H1 (cell line): Measurements from ENCODE around the gene RAP2B. TPM values are rescaled to one million over a fixed set of nuclear protein-coding genes. Genes with fewer than 3 reads are reported as not detected.

Experiments used
- CTCF ChIA-PET: fragments of 300-600 bp; sonication (Branson Sonifier 250); formaldehyde crosslinking; loops from one replicate; lab custom pipeline; 2021; ENCODE audit not compliant: partially characterized antibody; lab: Charles Lee
- POLR2A ChIA-PET: fragments of 300-600 bp; sonication (Branson Sonifier 250); formaldehyde crosslinking; loops from one replicate; lab custom pipeline; 2021; ENCODE audit warnings: inconsistent platforms; ENCODE audit not compliant: partially characterized antibody; lab: Charles Lee
- DNase-seq, 2 experiments: peaks; one replicate each; pipeline versions ENCODE4 v3.0.0 to v3.0.0-alpha.2; 2010 to 2022; ENCODE audit warnings: low spot score in 2 of 2, low read depth in 1 of 2, mixed read lengths in 1 of 2
- FAIRE-seq: peaks from 2 replicates; lab custom pipeline; 2011; peaks lifted over from hg19 to GRCh38; lab: Jason Lieb, UNC
- H2AFZ ChIP-seq: 2 replicates; pipeline ENCODE4 v1.8.1; 2012; ENCODE audit warnings: low read length, inconsistent platforms
- H2AK5ac ChIP-seq: 2 replicates; pipeline ENCODE4 v1.6.1; 2013; ENCODE audit warnings: low read depth, low read length
- H2BK120ac ChIP-seq: replicated peaks from 2 replicates; pipeline ENCODE3; 2013; ENCODE audit warnings: low read depth, low read length, inconsistent platforms
- H2BK12ac ChIP-seq: 2 replicates; pipeline ENCODE4 v1.6.1; 2013; ENCODE audit warnings: low read depth, low read length
- H2BK15ac ChIP-seq: 2 replicates; pipeline ENCODE4 v1.6.1; 2013; ENCODE audit warnings: low read length
- H2BK20ac ChIP-seq: 2 replicates; pipeline ENCODE4 v1.6.1; 2013; ENCODE audit warnings: low read length
- H2BK5ac ChIP-seq: 2 replicates; pipeline ENCODE4 v1.6.1; 2013; ENCODE audit warnings: low read depth, low read length
- H3K14ac ChIP-seq: 2 replicates; pipeline ENCODE4 v1.6.1; 2013; ENCODE audit warnings: inconsistent platforms; ENCODE audit not compliant: insufficient read length
- H3K18ac ChIP-seq: 2 replicates; pipeline ENCODE4 v1.6.1; 2013; ENCODE audit warnings: low read length; ENCODE audit errors: extremely low read depth
- H3K23ac ChIP-seq: 2 replicates; pipeline ENCODE4 v1.6.1; 2013; ENCODE audit warnings: inconsistent platforms; ENCODE audit not compliant: insufficient read length
- H3K23me2 ChIP-seq: 2 replicates; pipeline ENCODE4 v1.6.1; 2013; ENCODE audit warnings: low read depth, low read length
- H3K27ac ChIP-seq: 2 replicates; pipeline ENCODE4 v1.6.1; 2011; ENCODE audit warnings: low read depth, low read length, inconsistent platforms
- H3K27me3 ChIP-seq, 4 experiments: replicated peaks in 1 of 4; 1 replicate in 1 of 4; 2 replicates in 3 of 4; pipeline versions ENCODE4 v1.6.1 to v1.8.1; 2011 to 2013; ENCODE audit warnings: low read length in 3 of 4, mild to moderate bottlenecking in 3 of 4, inconsistent platforms in 2 of 4, mixed read lengths in 2 of 4, moderate library complexity in 1 of 4; ENCODE audit not compliant: control insufficient read depth in 3 of 4, insufficient read depth in 3 of 4; ENCODE audit errors: extremely low read depth in 1 of 4
- H3K36me3 ChIP-seq, 4 experiments: 2 replicates each; pipeline versions ENCODE4 v1.6.1 to v1.8.1; 2011 to 2013; ENCODE audit warnings: mild to moderate bottlenecking in 4 of 4, low read length in 3 of 4, moderate library complexity in 2 of 4, control low read depth in 1 of 4, inconsistent platforms in 1 of 4; ENCODE audit not compliant: insufficient read depth in 4 of 4, control insufficient read depth in 2 of 4
- H3K4ac ChIP-seq: replicated peaks from 2 replicates; pipeline ENCODE3; 2013; ENCODE audit warnings: low read length, low read depth, mixed read lengths, inconsistent platforms; ENCODE audit not compliant: insufficient read length
- H3K4me1 ChIP-seq, 4 experiments: replicated peaks in 1 of 4; 1 replicate in 1 of 4; 2 replicates in 3 of 4; pipeline versions ENCODE4 v1.6.1 to v1.8.1; 2011 to 2013; ENCODE audit warnings: low read length in 3 of 4, inconsistent platforms in 2 of 4, mixed read lengths in 1 of 4; ENCODE audit not compliant: insufficient read depth in 4 of 4, control insufficient read depth in 3 of 4
- H3K4me2 ChIP-seq, 2 experiments: 2 replicates each; pipeline versions ENCODE4 v1.6.1 to v1.8.1; 2011 to 2013; ENCODE audit warnings: low read depth in 2 of 2, low read length in 2 of 2, control low read depth in 1 of 2, inconsistent platforms in 1 of 2, mild to moderate bottlenecking in 1 of 2; ENCODE audit not compliant: insufficient read depth in 1 of 2
- H3K4me3 ChIP-seq, 4 experiments: fragments of 200-600, 300-600 bp in 1 of 4; sonication (generic), shearing (Covaris generic), sonication (Bioruptor Twin) in 1 of 4; 2 replicates each; pipeline versions ENCODE4 v1.5.1 to v1.8.1; 2011 to 2016; ENCODE audit warnings: low read length in 4 of 4, low read depth in 3 of 4, control low read depth in 2 of 4, inconsistent platforms in 2 of 4, mild to moderate bottlenecking in 2 of 4, mixed read lengths in 1 of 4, moderate library complexity in 1 of 4; ENCODE audit not compliant: insufficient read depth in 2 of 4; ENCODE audit errors: extremely low read depth in 1 of 4
- H3K56ac ChIP-seq: replicated peaks from 2 replicates; pipeline ENCODE3; 2013; ENCODE audit warnings: low read depth, mild to moderate bottlenecking, mixed read lengths, low read length, inconsistent platforms; ENCODE audit not compliant: insufficient read length
- H3K79me1 ChIP-seq: 2 replicates; pipeline ENCODE4 v1.6.1; 2013; ENCODE audit warnings: low read depth, low read length, control low read depth
- H3K79me2 ChIP-seq, 2 experiments: 2 replicates each; pipeline versions ENCODE4 v1.6.1 to v1.8.1; 2012 to 2013; ENCODE audit warnings: low read length in 2 of 2, mild to moderate bottlenecking in 2 of 2, inconsistent platforms in 1 of 2; ENCODE audit not compliant: insufficient read depth in 2 of 2, control insufficient read depth in 1 of 2
- H3K9ac ChIP-seq, 4 experiments: replicated peaks in 1 of 4; 1 replicate in 1 of 4; 2 replicates in 3 of 4; pipeline versions ENCODE4 v1.6.1 to v1.8.1; 2011 to 2013; ENCODE audit warnings: low read depth in 3 of 4, low read length in 3 of 4, control low read depth in 2 of 4, mild to moderate bottlenecking in 2 of 4, moderate library complexity in 2 of 4, inconsistent platforms in 1 of 4; ENCODE audit errors: extremely low read depth in 1 of 4
- H3K9me3 ChIP-seq, 2 experiments: 2 replicates each; pipeline versions ENCODE4 v1.6.1 to v1.8.1; 2012 to 2013; ENCODE audit warnings: mild to moderate bottlenecking in 2 of 2, moderate library complexity in 2 of 2, control low read depth in 1 of 2, inconsistent platforms in 1 of 2, low read depth in 1 of 2, low read length in 1 of 2, mixed read lengths in 1 of 2; ENCODE audit not compliant: insufficient read depth in 2 of 2
- H4K20me1 ChIP-seq, 2 experiments: replicated peaks in 1 of 2; 2 replicates each; pipeline versions ENCODE3 to v1.8.1; 2011 to 2013; ENCODE audit warnings: inconsistent platforms in 2 of 2, low read length in 2 of 2, mild to moderate bottlenecking in 1 of 2; ENCODE audit not compliant: insufficient read depth in 2 of 2, control insufficient read depth in 1 of 2
- H4K5ac ChIP-seq: 2 replicates; pipeline ENCODE4 v1.6.1; 2013; ENCODE audit warnings: low read length, low read depth, mixed read lengths, inconsistent platforms; ENCODE audit not compliant: insufficient read length
- H4K8ac ChIP-seq: 2 replicates; pipeline ENCODE4 v1.8.0; 2013; ENCODE audit warnings: mild to moderate bottlenecking, moderate library complexity, low read length, inconsistent platforms; ENCODE audit not compliant: insufficient read depth; ENCODE audit errors: extremely low read depth
- H4K91ac ChIP-seq: replicated peaks from 2 replicates; pipeline ENCODE3; 2013; ENCODE audit warnings: low read length, mixed read lengths, inconsistent platforms; ENCODE audit not compliant: insufficient read length
- BCL11A ChIP-seq, 2 experiments: IDR thresholded peaks; one replicate each; pipeline ENCODE4 v1.6.1; 2011; ENCODE audit warnings: low read depth in 2 of 2, low read length in 2 of 2, mild to moderate bottlenecking in 2 of 2
- CHD1 ChIP-seq: IDR thresholded peaks from 2 replicates; pipeline ENCODE4 v1.6.1; 2012; ENCODE audit warnings: low read depth, low read length, improper control_type of control experiment
- FOSL1 ChIP-seq: IDR thresholded peaks from 2 replicates; pipeline ENCODE4 v1.6.1; 2011; ENCODE audit warnings: mild to moderate bottlenecking, low read depth, low read length, moderate library complexity; ENCODE audit not compliant: insufficient read depth
- GTF2F1 ChIP-seq: IDR thresholded peaks from 2 replicates; pipeline ENCODE4 v1.6.1; 2012; ENCODE audit warnings: low read depth, low read length, improper control_type of control experiment, borderline replicate concordance
- MAX ChIP-seq: IDR thresholded peaks from 2 replicates; pipeline ENCODE4 v1.6.1; 2012; ENCODE audit warnings: inconsistent platforms
- POLR2A ChIP-seq, 2 experiments: IDR thresholded peaks; 1 replicate in 1 of 2; 2 replicates in 1 of 2; pipeline ENCODE4 v1.6.1; 2011; ENCODE audit warnings: low read depth in 2 of 2, low read length in 2 of 2, mild to moderate bottlenecking in 2 of 2; ENCODE audit errors: control extremely low read depth in 1 of 2
- RXRA ChIP-seq: IDR thresholded peaks from 2 replicates; pipeline ENCODE4 v1.6.1; 2011; ENCODE audit warnings: low read depth, mild to moderate bottlenecking, low read length, moderate library complexity; ENCODE audit not compliant: insufficient read depth
- SIN3A ChIP-seq, 2 experiments: IDR thresholded peaks in 1 of 2; conservative IDR thresholded peaks in 1 of 2; 2 replicates each; pipeline ENCODE4 v1.6.1; 2011 to 2012; ENCODE audit warnings: low read length in 2 of 2, improper control_type of control experiment in 1 of 2, low read depth in 1 of 2, mild to moderate bottlenecking in 1 of 2
- TAF7 ChIP-seq: optimal IDR thresholded peaks from 2 replicates; pipeline ENCODE3; 2011; ENCODE audit warnings: low read depth, mild to moderate bottlenecking, inconsistent platforms, low read length, moderate library complexity, borderline replicate concordance
- WGBS, 2 experiments: shearing (Covaris generic) in 1 of 2; methylation state at CpG; one replicate each; pipeline versions ENCODE4 v1.1.6 to v1.1.7; 2013 to 2015; ENCODE audit warnings: low lambda C conversion rate in 2 of 2, mixed read lengths in 2 of 2, inconsistent platforms in 1 of 2, low coverage in 1 of 2, missing lambda C conversion rate in 1 of 2; ENCODE audit not compliant: insufficient replicate concordance in 2 of 2, insufficient coverage in 1 of 2, insufficient read length in 1 of 2; ENCODE audit errors: extremely low coverage in 1 of 2, missing lambda C conversion rate in 1 of 2; 5-methylcytosine and 5-hydroxymethylcytosine counted together
- polyA plus RNA-seq, 7 experiments: library from polyadenylated mRNA; depleted of rRNA in 3 of 7; stranded (reverse) in 5 of 7; unstranded in 2 of 7; fragments of >200 nt in 5 of 7; fragments of 200-250 nt in 2 of 7; gene quantifications; 1 replicate in 5 of 7; 2 replicates in 1 of 7; 4 replicates in 1 of 7; pipeline versions ENCODE4 v1.2.1 to v1.2.3, GENCODE V29; 2011 to 2013; ENCODE audit warnings: missing spikeins in 2 of 7, mixed read lengths in 2 of 7
- total RNA-seq: library from RNA; stranded (reverse); fragmentation: NEBNext Ultra II Directional; extraction: Animal tissue kit (Norgen Biotek cat#: 25700); gene quantifications from 2 replicates; pipeline ENCODE4 v1.2.1, GENCODE V29; 2021

The RAP2B gene
- total and polyA plus RNA-seq, 2 of the 8 experiments (the other 6 are each of a cell fraction or from before 2014, with no cell fraction given), result 7.5 to 20.3 TPM

GRCh38 chr3:153162513-153163392 is 727 bp downstream of the RAP2B start:
- Histone ChIP-seq H3K79me1 (no peaks in the 10 kb centered on the region; the same call in 1 of the 2 replicates), H2BK5ac (0 out of 2 replicates have a peak overlapping the region, but pooled peaks have one; percentile 38), H3K4ac (no peak overlapping the region), H3K36me3 (peaks cover 0 to 5% (median 0%) of the 10 kb centered on the region in 4 experiments; a peak in 1 of 8 replicates), H3K23me2 (peaks cover 18% of the 10 kb centered on the region), H2AK5ac (no peak overlapping the region), H3K9ac (peak overlapping the region; percentile 2 to 88 (median 72)), H2BK15ac (0 out of 2 replicates have a peak overlapping the region, but pooled peaks have one; percentile 76), H3K4me2 (peak overlapping the region; percentile 67 to 85), H3K56ac (peak overlapping the region; percentile 10), H2BK12ac (peak overlapping the region; percentile 70; the same call in 1 of the 2 replicates), H3K4me1 (peaks cover 0 to 11% (median under 1%) of the 10 kb centered on the region in 4 experiments; a peak in 5 of 7 replicates), H4K20me1 (peaks cover 10 to 22% of the 10 kb centered on the region in 2 experiments), H4K8ac (peak overlapping the region; percentile 80; the same call in 1 of the 2 replicates), H2AFZ (peak overlapping the region; percentile 45; the same call in 1 of the 2 replicates), H3K79me2 (peaks cover 0 to 51% of the 10 kb centered on the region in 2 experiments; a peak in 3 of 4 replicates), H2BK120ac (no peak overlapping the region), H3K4me3 (peak overlapping the region; percentile 88 to 94 (median 91)), H3K27ac (no peak overlapping the region), H4K91ac (no peak overlapping the region), H3K23ac (no peak overlapping the region), H3K27me3 (peaks cover 0 to 3% (median 0%) of the 10 kb centered on the region in 4 experiments; a peak in 2 of 7 replicates), H3K18ac (peak overlapping the region; percentile 71), H4K5ac (no peak overlapping the region), H3K9me3 (no peaks in the 10 kb centered on the region), H3K14ac (no peak overlapping the region), H2BK20ac (no peak overlapping the region)
- DNase-seq (peak in 1 of 2 experiments; percentile 59), FAIRE-seq (no peak)
- POLR2A ChIA-PET, result interaction anchor here (0.8 to 1.4 kb wide), 2 partner anchors 10 to 47 kb away, joined by 3 to 5 read pairs; no protein-coding TSS in a partner anchor
- CTCF ChIA-PET, result interaction anchor here (0.8 to 3.3 kb wide), 2 partner anchors 10 to 154 kb away, joined by 3 to 18 read pairs; no protein-coding TSS in a partner anchor
- 1% methylated on average over 66 of the region's 86 CpGs; no CpG with 5 or more reads in 1 of the 2 experiments for WGBS, 2 experiments
- TF ChIP-seq MAX (peak; percentile 20; the same call in 1 of the 2 replicates), FOSL1 (no peak), SIN3A (conservative IDR thresholded peaks at IDR 0.05 in 1 of 2, IDR thresholded peaks at IDR 0.05 in 1 of 2; ENCODE audit: low read depth in 1 of 2, low read length in 2 of 2) (0 out of 4 replicates have a peak, but pooled peaks of 1 of the 2 experiments have one; percentile 6), CHD1 (no peak; the same call in 1 of the 2 replicates), BCL11A (IDR thresholded peaks at IDR 0.05; ENCODE audit: low read depth in 2 of 2, low read length in 2 of 2) (no peak), TAF7 (no peak), GTF2F1 (no peak), RXRA (no peak), POLR2A (IDR thresholded peaks at IDR 0.05; ENCODE audit: control extremely low read depth in 1 of 2, low read depth in 2 of 2, low read length in 2 of 2) (no peak)
